Measurements from ENCODE around the gene TATDN2. TPM values are rescaled to one million over a fixed set of nuclear protein-coding genes. Genes with fewer than 3 reads are reported as not detected.

Gene TATDN2
- total RNA-seq, 2 experiments from 2014 or later, result 22.0 to 57.5 TPM

- Histone ChIP-seq H3K36me3 (ENCODE audit: insufficient read depth, low read length) (peaks cover 4% of the 10 kb centered on the region; the same call in 1 of the 2 replicates), H3K9me3 (ENCODE audit: low read length) (no peaks in the 10 kb centered on the region), H3K4me3 (ENCODE audit: low read depth, low read length, poor library complexity, severe bottlenecking) (no peak overlapping the region), H3K9me2 (ENCODE audit: insufficient read depth, low read length) (no peaks in the 10 kb centered on the region), H4K20me1 (ENCODE audit: insufficient read depth, low read length) (no peaks in the 10 kb centered on the region), H3K79me2 (ENCODE audit: insufficient read depth, low read depth, low read length) (no peaks in the 10 kb centered on the region), H2AFZ (ENCODE audit: low read length) (no peak overlapping the region), H3K4me1 (ENCODE audit: insufficient read depth, low read length, poor library complexity, severe bottlenecking) (peaks cover 58% of the 10 kb centered on the region), H3K4me2 (ENCODE audit: low read length) (no peak overlapping the region), H3K27ac (ENCODE audit: low read depth, low read length, poor library complexity, severe bottlenecking) (no peak overlapping the region)
- intact Hi-C loops (cut with micrococcal nuclease; ENCODE audit: unreplicated experiment), result no loop called here
- TF ChIP-seq EZH2phosphoT487 (IDR thresholded peaks at IDR 0.05; ENCODE audit: borderline replicate concordance, low read depth, low read length) (no peak), CTCF (conservative IDR thresholded peaks at IDR 0.05; ENCODE audit: low read length) (no peak)
- CTCF ChIA-PET (ENCODE audit: unreplicated experiment), result no interaction called here
- DNase-seq (ENCODE audit: low spot score), result no peak
- no TSS peak for BruUV-seq (replicated peaks)
- POLR2A ChIA-PET, result interaction anchor here (0.6 to 2.2 kb wide), 4 partner anchors 13 to 168 kb away, joined by 3 to 5 read pairs (median 4); no protein-coding TSS in a partner anchor
These were observed 30.9 kb upstream of the TATDN2 start for GRCh38 chr3:10217359-10217758.

- Histone ChIP-seq H3K27ac (ENCODE audit: low read depth, low read length, poor library complexity, severe bottlenecking) (peak overlapping the region; percentile 78), H3K9me2 (ENCODE audit: insufficient read depth, low read length) (no peaks in the 10 kb centered on the region), H4K20me1 (ENCODE audit: insufficient read depth, low read length) (no peaks in the 10 kb centered on the region), H3K4me3 (ENCODE audit: low read depth, low read length, poor library complexity, severe bottlenecking) (peak overlapping the region; percentile 22), H3K9me3 (ENCODE audit: low read length) (no peaks in the 10 kb centered on the region), H3K4me1 (ENCODE audit: insufficient read depth, low read length, poor library complexity, severe bottlenecking) (peaks cover 65% of the 10 kb centered on the region), H3K4me2 (ENCODE audit: low read length) (peak overlapping the region; percentile 60; the same call in 1 of the 2 replicates), H3K36me3 (ENCODE audit: insufficient read depth, low read length) (peaks cover 4% of the 10 kb centered on the region; the same call in 1 of the 2 replicates), H2AFZ (ENCODE audit: low read length) (peak overlapping the region; percentile 65), H3K79me2 (ENCODE audit: insufficient read depth, low read depth, low read length) (no peaks in the 10 kb centered on the region)
- intact Hi-C loops (cut with micrococcal nuclease; ENCODE audit: unreplicated experiment), result loop anchor here (10.0 kb wide), 3 partner anchors 195 to 285 kb away; partner anchors contain the start of genes CRELD1, EMC3 and FANCD2
- no peak for DNase-seq (ENCODE audit: low spot score)
- ChIA-PET CTCF (ENCODE audit: unreplicated experiment) (no interaction called here), POLR2A (interaction anchor here (0.6 to 1.1 kb wide), 4 partner anchors 8 to 22 kb away, joined by 3 to 5 read pairs (median 3); no protein-coding TSS in a partner anchor)
- TF ChIP-seq CTCF (conservative IDR thresholded peaks at IDR 0.05; ENCODE audit: low read length), result no peak
- TF ChIP-seq EZH2phosphoT487 (IDR thresholded peaks at IDR 0.05; ENCODE audit: borderline replicate concordance, low read depth, low read length), result no peak
- no TSS peak for BruUV-seq (replicated peaks)
These were observed 28.5 kb upstream of the TATDN2 start for GRCh38 chr3:10219737-10220136.
